ENCODE results near the gene C12orf56. TPM values are rescaled to one million over a fixed set of nuclear protein-coding genes. Genes with fewer than 3 reads are reported as not detected.
"Not testable (repeated sequence)": the region's sequence is repeated elsewhere in the genome, so short reads cannot be mapped to it uniquely, and the experiment has no call there.

Gene C12orf56
- total RNA-seq, 2 donors from 2014 or later: not detected

- intact Hi-C loops (cut with DNase I): no loop called here
- Histone ChIP-seq H3K4me1 (no peaks in the 10 kb centered on the region), H3K4me3 (no peak overlapping the region), H3K27ac (no peak overlapping the region), H3K27me3 (no peaks in the 10 kb centered on the region), H3K9me3 (no peaks in the 10 kb centered on the region), H3K36me3 (replicated peaks in 1 of 2; ENCODE audit: insufficient read depth in 1 of 2, low read depth in 2 of 2) (no peaks in the 10 kb centered on the region)
- WGBS, 2 donors: 52 to 57% methylated on average over 2 of the region's 2 CpGs
- TF ChIP-seq POLR2A (IDR thresholded peaks at IDR 0.05): no peak
- no peak for TF ChIP-seq CTCF (IDR thresholded peaks at IDR 0.05)
- no peak for DNase-seq
- ATAC-seq: no peak
Measured at GRCh38 chr12:64325055-64325454, 65.5 kb downstream of the C12orf56 start.

GRCh38 chr12:64323476-64324225, 66.9 kb downstream of the C12orf56 start:
- Histone ChIP-seq H3K4me3 (no peak overlapping the region), H3K27ac (no peak overlapping the region), H3K36me3 (replicated peaks in 1 of 2; ENCODE audit: insufficient read depth in 1 of 2, low read depth in 2 of 2) (no peaks in the 10 kb centered on the region), H3K4me1 (no peaks in the 10 kb centered on the region), H3K9me3 (no peaks in the 10 kb centered on the region), H3K27me3 (no peaks in the 10 kb centered on the region)
- no peak for ATAC-seq
- 57 to 75% methylated on average over 3 of the region's 3 CpGs for WGBS, 2 donors
- DNase-seq: no peak
- intact Hi-C loops (cut with DNase I): no loop called here
- TF ChIP-seq POLR2A (IDR thresholded peaks at IDR 0.05) (no peak), CTCF (IDR thresholded peaks at IDR 0.05) (no peak)

GRCh38 chr12:64323006-64323405, 67.6 kb downstream of the C12orf56 start:
- intact Hi-C loops (cut with DNase I): no loop called here
- 50 to 64% methylated on average over 4 of the region's 4 CpGs for WGBS, 2 donors
- no peak for TF ChIP-seq POLR2A (IDR thresholded peaks at IDR 0.05)
- no peak for TF ChIP-seq CTCF (IDR thresholded peaks at IDR 0.05)
- Histone ChIP-seq H3K9me3 (no peaks in the 10 kb centered on the region), H3K27ac (no peak overlapping the region), H3K4me3 (no peak overlapping the region), H3K4me1 (no peaks in the 10 kb centered on the region), H3K27me3 (no peaks in the 10 kb centered on the region), H3K36me3 (replicated peaks in 1 of 2; ENCODE audit: insufficient read depth in 1 of 2, low read depth in 2 of 2) (no peaks in the 10 kb centered on the region)
- DNase-seq: no peak
- ATAC-seq: no peak

GRCh38 chr12:64320611-64321010, 69.9 kb downstream of the C12orf56 start:
- WGBS, 2 donors: 10 to 46% methylated on average over 1 of the region's 1 CpG
- Histone ChIP-seq H3K4me3 (no peak overlapping the region), H3K4me1 (no peaks in the 10 kb centered on the region), H3K36me3 (replicated peaks in 1 of 2; ENCODE audit: insufficient read depth in 1 of 2, low read depth in 2 of 2) (no peaks in the 10 kb centered on the region), H3K27me3 (no peaks in the 10 kb centered on the region), H3K27ac (no peak overlapping the region), H3K9me3 (no peaks in the 10 kb centered on the region)
- DNase-seq (no peak), ATAC-seq (no peak)
- TF ChIP-seq POLR2A (IDR thresholded peaks at IDR 0.05) (no peak), CTCF (IDR thresholded peaks at IDR 0.05) (no peak)
- intact Hi-C loops (cut with DNase I): no loop called here

- H3K9me3 ChIP-seq; H3K4me3 ChIP-seq; H3K36me3 ChIP-seq (replicated peaks in 1 of 2; ENCODE audit: insufficient read depth in 1 of 2, low read depth in 2 of 2); H3K27ac ChIP-seq; H3K27me3 ChIP-seq; H3K4me1 ChIP-seq; ATAC-seq; DNase-seq; intact Hi-C loops (cut with DNase I): not testable (repeated sequence)
- WGBS, 2 donors: 82 to 85% methylated on average over 18 to 23 of the region's 23 CpGs
Measured at GRCh38 chr12:64319540-64320225, 70.9 kb downstream of the C12orf56 start.
